Osteoblast (primary cell): Measurements from ENCODE around the gene STYXL1. TPM values are rescaled to one million over a fixed set of nuclear protein-coding genes. Genes with fewer than 3 reads are reported as not detected.
"Not testable (repeated sequence)": the region's sequence is repeated elsewhere in the genome, so short reads cannot be mapped to it uniquely, and the experiment has no call there.

Experiments used
- DNase-seq: peaks from one replicate; pipeline ENCODE4 v3.0.0; 2011; ENCODE audit warnings: low spot score, mixed read lengths; ENCODE audit not compliant: insufficient read length; ENCODE audit errors: missing footprints
- H2AFZ ChIP-seq: 2 replicates; pipeline ENCODE4 v1.6.0; 2011; ENCODE audit warnings: mild to moderate bottlenecking, low read length
- H3K27ac ChIP-seq: 2 replicates; pipeline ENCODE4 v1.5.1; 2011; ENCODE audit warnings: mild to moderate bottlenecking, low read depth, low read length, moderate library complexity
- H3K27me3 ChIP-seq: 2 replicates; pipeline ENCODE4 v1.6.0; 2012; ENCODE audit warnings: mild to moderate bottlenecking, control low read depth, inconsistent platforms, low read length, moderate library complexity; ENCODE audit not compliant: insufficient read depth
- H3K36me3 ChIP-seq: 2 replicates; pipeline ENCODE4 v1.5.1; 2011; ENCODE audit warnings: mild to moderate bottlenecking, low read length, control low read depth, moderate library complexity; ENCODE audit not compliant: insufficient read depth
- H3K4me1 ChIP-seq: 2 replicates; pipeline ENCODE4 v1.5.1; 2011; ENCODE audit warnings: mild to moderate bottlenecking, low read length, control low read depth, moderate library complexity; ENCODE audit not compliant: insufficient read depth
- H3K4me2 ChIP-seq: 2 replicates; pipeline ENCODE4 v1.6.0; 2011; ENCODE audit warnings: mild to moderate bottlenecking, low read length; ENCODE audit not compliant: insufficient read depth
- H3K4me3 ChIP-seq: fragments of 200-600 bp; sonication (generic); 3 replicates; pipeline ENCODE4 v1.5.1; 2012; ENCODE audit warnings: mild to moderate bottlenecking, low read length, inconsistent platforms; ENCODE audit not compliant: insufficient read depth
- H3K79me2 ChIP-seq: 2 replicates; pipeline ENCODE4 v1.6.0; 2012; ENCODE audit warnings: mild to moderate bottlenecking, low read length, control low read depth, inconsistent platforms; ENCODE audit not compliant: insufficient read depth
- H3K9me3 ChIP-seq: 2 replicates; pipeline ENCODE4 v1.5.1; 2011; ENCODE audit warnings: low read depth, low read length, control low read depth
- H4K20me1 ChIP-seq: 2 replicates; pipeline ENCODE4 v1.6.0; 2012; ENCODE audit warnings: mild to moderate bottlenecking, low read length, control low read depth; ENCODE audit not compliant: insufficient read depth
- total RNA-seq: library from RNA; depleted of rRNA; stranded (reverse); fragments of >200 nt; gene quantifications from 2 replicates; pipeline ENCODE4 v1.2.3, GENCODE V29; 2012
- TF ChIP-seq, protein P1 (sequence below): IDR thresholded peaks from 2 replicates; pipeline ENCODE4 v1.5.1; 2011; ENCODE audit warnings: mild to moderate bottlenecking, low read depth, low read length, moderate library complexity; ENCODE audit errors: extremely low read depth

STYXL1 gene
- total RNA-seq, 1 donor = 23.9 TPM

DNA sequence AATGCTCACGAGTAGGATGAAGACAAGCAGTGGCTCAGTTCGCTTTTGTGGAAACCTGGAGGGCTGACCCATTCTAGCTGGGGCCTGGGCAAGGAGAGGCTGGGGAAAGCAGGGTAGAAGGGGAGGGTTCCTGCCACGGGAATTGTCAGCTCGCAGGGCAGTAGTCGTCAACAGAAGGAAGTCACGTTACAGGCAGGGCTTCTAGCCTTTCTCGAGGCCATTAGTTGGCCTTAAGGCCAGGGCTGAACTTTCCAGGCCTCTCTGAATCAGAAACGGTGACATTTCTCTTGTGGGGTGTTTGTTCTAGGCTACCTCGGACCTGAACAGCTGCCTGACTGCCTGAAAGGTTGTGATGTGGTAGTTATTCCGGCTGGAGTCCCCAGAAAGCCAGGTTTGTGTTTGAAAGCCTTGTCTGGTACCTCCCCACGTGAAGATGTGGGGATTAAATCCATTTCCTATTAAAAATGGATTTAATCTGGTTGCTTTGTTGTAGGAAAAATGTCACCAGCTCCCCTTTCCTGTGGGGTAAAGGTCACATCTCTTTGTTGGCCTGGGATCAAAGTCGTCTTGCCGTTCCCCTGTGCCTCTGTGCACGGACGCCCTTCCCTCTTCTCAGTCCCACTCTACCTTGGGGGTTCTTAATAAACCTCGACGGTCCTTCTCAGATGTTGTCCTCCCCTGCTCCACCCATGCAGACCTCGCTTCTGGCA is 9.5 kb upstream of the STYXL1 start:
- peaks cover 15% of the 10 kb centered on the region for H3K4me1 ChIP-seq
- peaks cover 84% of the 10 kb centered on the region for H3K36me3 ChIP-seq
- H2AFZ ChIP-seq = no peak overlapping the region
- no peaks in the 10 kb centered on the region for H3K9me3 ChIP-seq
- H3K27me3 ChIP-seq = no peaks in the 10 kb centered on the region
- TF ChIP-seq, protein P1, sequence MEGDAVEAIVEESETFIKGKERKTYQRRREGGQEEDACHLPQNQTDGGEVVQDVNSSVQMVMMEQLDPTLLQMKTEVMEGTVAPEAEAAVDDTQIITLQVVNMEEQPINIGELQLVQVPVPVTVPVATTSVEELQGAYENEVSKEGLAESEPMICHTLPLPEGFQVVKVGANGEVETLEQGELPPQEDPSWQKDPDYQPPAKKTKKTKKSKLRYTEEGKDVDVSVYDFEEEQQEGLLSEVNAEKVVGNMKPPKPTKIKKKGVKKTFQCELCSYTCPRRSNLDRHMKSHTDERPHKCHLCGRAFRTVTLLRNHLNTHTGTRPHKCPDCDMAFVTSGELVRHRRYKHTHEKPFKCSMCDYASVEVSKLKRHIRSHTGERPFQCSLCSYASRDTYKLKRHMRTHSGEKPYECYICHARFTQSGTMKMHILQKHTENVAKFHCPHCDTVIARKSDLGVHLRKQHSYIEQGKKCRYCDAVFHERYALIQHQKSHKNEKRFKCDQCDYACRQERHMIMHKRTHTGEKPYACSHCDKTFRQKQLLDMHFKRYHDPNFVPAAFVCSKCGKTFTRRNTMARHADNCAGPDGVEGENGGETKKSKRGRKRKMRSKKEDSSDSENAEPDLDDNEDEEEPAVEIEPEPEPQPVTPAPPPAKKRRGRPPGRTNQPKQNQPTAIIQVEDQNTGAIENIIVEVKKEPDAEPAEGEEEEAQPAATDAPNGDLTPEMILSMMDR = no peak
- H3K4me3 ChIP-seq = no peak overlapping the region
- peaks cover 72% of the 10 kb centered on the region for H3K79me2 ChIP-seq
- no peak overlapping the region for H3K4me2 ChIP-seq
- peak overlapping the region; percentile 8 for H3K27ac ChIP-seq
- peak; percentile 42 for DNase-seq
- peaks cover 33% of the 10 kb centered on the region for H4K20me1 ChIP-seq

DNA sequence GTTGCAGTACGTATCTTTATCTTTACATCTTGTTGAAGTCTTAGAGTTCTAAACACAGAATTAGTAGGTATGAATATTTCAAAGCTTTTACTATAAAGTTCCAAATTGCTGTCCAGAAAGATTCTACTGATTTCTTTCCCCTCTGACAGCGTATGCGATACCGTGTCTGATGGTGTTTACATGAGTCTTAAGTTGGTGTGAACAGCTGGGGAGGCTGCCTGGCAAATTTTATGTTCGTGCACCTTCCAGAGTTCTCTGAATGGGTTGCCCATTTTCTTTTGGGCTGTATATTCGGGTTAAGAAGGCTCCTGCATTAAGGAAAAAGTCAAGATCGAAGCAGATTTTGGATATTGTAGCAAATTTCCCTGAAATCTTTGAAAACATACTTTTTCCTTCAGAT is 8.4 kb upstream of the STYXL1 start:
- H3K4me2 ChIP-seq = no peak overlapping the region
- H3K4me3 ChIP-seq = no peak overlapping the region
- H3K36me3 ChIP-seq = peaks cover 78% of the 10 kb centered on the region
- H3K27ac ChIP-seq = no peak overlapping the region
- peaks cover 82% of the 10 kb centered on the region for H3K79me2 ChIP-seq
- DNase-seq = no peak
- H2AFZ ChIP-seq = no peak overlapping the region
- H3K27me3 ChIP-seq = no peaks in the 10 kb centered on the region
- peaks cover 15% of the 10 kb centered on the region for H3K4me1 ChIP-seq
- H3K9me3 ChIP-seq = no peaks in the 10 kb centered on the region
- H4K20me1 ChIP-seq = peaks cover 33% of the 10 kb centered on the region
- TF ChIP-seq, protein P1 = no peak

DNA sequence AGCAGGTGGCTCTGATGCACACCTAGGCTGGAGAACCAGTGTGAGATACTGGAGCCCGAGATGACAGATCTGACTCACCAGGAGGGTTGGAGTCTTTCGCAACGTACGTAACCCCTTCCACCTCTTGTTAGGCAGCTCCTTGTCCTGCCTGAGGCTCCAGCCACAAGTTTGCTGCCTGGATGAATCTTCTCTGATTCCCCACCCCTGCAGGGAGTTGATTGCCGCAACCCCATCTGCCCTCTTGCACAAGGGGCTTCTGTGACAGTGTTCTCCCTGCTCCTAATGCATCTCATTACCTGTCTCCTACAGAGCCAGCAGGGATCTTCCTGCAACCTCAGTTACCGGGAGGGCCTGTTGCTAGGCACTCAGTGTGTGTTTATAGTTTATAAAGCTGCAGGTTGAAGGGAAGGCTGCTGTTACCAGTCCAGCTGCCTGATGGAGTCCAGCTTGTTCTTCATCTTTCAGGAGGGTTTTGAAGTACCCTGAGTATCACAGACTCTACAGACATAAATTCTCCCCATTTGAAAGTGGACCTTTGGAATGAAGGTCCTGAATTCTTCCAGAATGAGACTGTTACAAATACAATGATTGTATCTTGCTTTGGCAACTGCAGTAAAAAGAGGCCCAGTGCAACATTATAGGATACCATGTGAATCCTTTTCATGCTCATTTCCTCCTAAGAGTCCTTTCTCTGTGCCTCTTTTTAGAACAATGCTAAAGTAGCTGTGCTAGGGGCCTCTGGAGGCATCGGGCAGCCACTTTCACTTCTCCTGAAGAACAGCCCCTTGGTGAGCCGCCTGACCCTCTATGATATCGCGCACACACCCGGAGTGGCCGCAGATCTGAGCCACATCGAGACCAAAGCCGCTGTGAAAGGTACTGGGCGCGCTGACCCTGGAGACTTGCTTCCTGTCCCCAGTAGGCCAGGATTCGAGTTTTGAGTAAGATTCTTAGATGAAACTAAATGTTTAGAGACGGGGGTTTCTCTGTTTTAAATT is 6.6 kb upstream of the STYXL1 start:
- Histone ChIP-seq H3K4me2 (peak overlapping the region; percentile 19), H3K4me1 (peaks cover 15% of the 10 kb centered on the region), H3K4me3 (no peak overlapping the region), H4K20me1 (peaks cover 40% of the 10 kb centered on the region), H2AFZ (no peak overlapping the region), H3K27ac (peak overlapping the region; percentile 68), H3K36me3 (peaks cover 60% of the 10 kb centered on the region), H3K27me3 (no peaks in the 10 kb centered on the region), H3K79me2 (peaks cover 96% of the 10 kb centered on the region), H3K9me3 (no peaks in the 10 kb centered on the region)
- TF ChIP-seq, protein P1 = no peak
- DNase-seq = peak; percentile 81

DNA sequence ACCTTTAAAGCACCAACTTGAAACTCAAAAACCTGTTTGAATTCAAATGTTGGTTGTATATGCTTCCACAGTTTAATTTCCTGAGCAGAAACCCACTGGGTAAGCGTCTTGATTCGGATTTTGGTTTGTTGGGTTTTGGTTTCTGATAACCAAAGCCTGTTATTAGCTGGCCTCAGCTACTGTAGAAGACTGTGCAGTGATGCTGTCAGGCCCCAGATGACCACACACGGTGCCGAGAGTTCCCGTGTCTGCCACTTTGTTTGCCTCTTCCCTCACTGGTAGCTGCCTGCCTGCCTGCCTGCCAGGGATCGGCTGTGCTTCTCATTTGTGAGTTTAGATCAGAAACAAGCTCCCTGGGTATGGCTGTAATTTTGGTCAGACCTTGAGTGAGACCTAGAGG is 5.7 kb upstream of the STYXL1 start:
- TF ChIP-seq, protein P1 = no peak
- Histone ChIP-seq H2AFZ (no peak overlapping the region), H3K4me1 (peaks cover 20% of the 10 kb centered on the region), H3K27me3 (no peaks in the 10 kb centered on the region), H3K79me2 (peaks cover 99% of the 10 kb centered on the region), H3K4me2 (no peak overlapping the region), H3K4me3 (no peak overlapping the region), H4K20me1 (peaks cover 44% of the 10 kb centered on the region), H3K27ac (peak overlapping the region; percentile 68), H3K9me3 (no peaks in the 10 kb centered on the region), H3K36me3 (peaks cover 51% of the 10 kb centered on the region)
- DNase-seq = peak; percentile 67

DNA sequence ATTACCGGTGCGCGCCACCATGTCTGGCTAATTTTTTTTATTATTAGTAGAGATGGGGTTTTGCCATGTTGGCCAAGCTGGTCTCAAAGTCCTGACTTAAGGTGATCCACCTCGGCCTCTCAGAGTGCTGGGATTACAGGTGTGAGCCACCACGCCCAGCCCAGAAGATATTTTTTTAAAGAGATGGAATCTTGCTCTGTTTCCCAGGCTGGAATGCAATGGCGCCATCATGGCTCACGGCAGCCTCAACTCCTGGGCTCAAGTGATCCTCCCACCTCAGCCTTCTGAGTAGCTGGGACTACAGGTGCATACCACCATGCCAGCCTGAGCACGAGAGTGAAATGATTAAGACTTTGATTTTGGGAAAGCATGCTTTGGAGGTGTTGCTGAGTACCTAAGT is 4.9 kb upstream of the STYXL1 start:
- H3K27me3 ChIP-seq, H3K27ac ChIP-seq, H3K4me3 ChIP-seq, H3K4me2 ChIP-seq, H3K9me3 ChIP-seq, H2AFZ ChIP-seq, DNase-seq: not testable (repeated sequence)
- peaks cover 43% of the 10 kb centered on the region for H3K36me3 ChIP-seq
- peaks cover 20% of the 10 kb centered on the region for H3K4me1 ChIP-seq
- H3K79me2 ChIP-seq = peaks cover 97% of the 10 kb centered on the region
- H4K20me1 ChIP-seq = peaks cover 39% of the 10 kb centered on the region
